ENCODE measurements around the gene NRL. TPM values are rescaled to one million over a fixed set of nuclear protein-coding genes. Genes with fewer than 3 reads are reported as not detected.
A peak's percentile ranks its signal among the peaks of the same experiment; 100 is the strongest.

Gene NRL
- total RNA-seq, 4 donors from 2014 or later = 2.1 to 11.7 (median 8.4) TPM

- intact Hi-C loops (cut with DNase I) = no loop called here
Measured at GRCh38 chr14:24084440-24084839, 30.3 kb downstream of the NRL start.

DNA sequence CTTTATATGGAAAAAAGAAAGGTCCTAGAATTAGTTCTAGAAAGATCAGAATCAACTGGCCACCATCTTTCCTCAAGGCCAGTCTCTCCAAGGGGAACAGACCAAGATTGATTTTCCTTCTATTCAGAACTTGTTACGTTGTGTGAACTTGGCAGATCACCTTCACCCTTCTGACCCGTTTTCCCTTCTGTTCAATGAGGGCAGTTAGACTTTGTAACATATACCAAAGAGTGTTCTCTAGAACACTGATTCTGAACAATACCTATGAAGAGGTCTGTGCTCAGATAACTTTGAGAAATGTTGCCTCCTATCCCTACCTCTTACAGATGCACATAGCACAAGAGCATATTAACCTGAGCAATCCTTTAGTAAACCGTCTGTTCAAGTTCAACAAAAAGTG, 31.3 kb downstream of the NRL start:
- intact Hi-C loops (cut with DNase I) = no loop called here
- no peak for DNase-seq
- Histone ChIP-seq H3K9me3 (no peaks in the 10 kb centered on the region), H3K4me3 (replicated peaks in 1 of 3) (no peak overlapping the region), H3K36me3 (no peaks in the 10 kb centered on the region), H3K27me3 (no peaks in the 10 kb centered on the region), H3K4me1 (peaks cover 7 to 15% of the 10 kb centered on the region in 2 donors), H3K27ac (no peak overlapping the region)
- TF ChIP-seq, protein P1, sequence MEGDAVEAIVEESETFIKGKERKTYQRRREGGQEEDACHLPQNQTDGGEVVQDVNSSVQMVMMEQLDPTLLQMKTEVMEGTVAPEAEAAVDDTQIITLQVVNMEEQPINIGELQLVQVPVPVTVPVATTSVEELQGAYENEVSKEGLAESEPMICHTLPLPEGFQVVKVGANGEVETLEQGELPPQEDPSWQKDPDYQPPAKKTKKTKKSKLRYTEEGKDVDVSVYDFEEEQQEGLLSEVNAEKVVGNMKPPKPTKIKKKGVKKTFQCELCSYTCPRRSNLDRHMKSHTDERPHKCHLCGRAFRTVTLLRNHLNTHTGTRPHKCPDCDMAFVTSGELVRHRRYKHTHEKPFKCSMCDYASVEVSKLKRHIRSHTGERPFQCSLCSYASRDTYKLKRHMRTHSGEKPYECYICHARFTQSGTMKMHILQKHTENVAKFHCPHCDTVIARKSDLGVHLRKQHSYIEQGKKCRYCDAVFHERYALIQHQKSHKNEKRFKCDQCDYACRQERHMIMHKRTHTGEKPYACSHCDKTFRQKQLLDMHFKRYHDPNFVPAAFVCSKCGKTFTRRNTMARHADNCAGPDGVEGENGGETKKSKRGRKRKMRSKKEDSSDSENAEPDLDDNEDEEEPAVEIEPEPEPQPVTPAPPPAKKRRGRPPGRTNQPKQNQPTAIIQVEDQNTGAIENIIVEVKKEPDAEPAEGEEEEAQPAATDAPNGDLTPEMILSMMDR (IDR thresholded peaks at IDR 0.05) = no peak
- no peak for TF ChIP-seq POLR2A (IDR thresholded peaks at IDR 0.05)
- WGBS, 2 donors = 90 to 94% methylated on average over 3 of the region's 3 CpGs

More at GRCh38 chr14:24084440-24084839, 30.3 kb downstream of the NRL start:
- H3K27ac ChIP-seq = no peak overlapping the region
- peaks cover 7 to 15% of the 10 kb centered on the region in 2 donors for H3K4me1 ChIP-seq
- H3K4me3 ChIP-seq (replicated peaks in 1 of 3) = no peak overlapping the region
- H3K27me3 ChIP-seq = no peaks in the 10 kb centered on the region
- H3K36me3 ChIP-seq = no peaks in the 10 kb centered on the region
- 88% methylated on average over 2 of the region's 2 CpGs for WGBS, 2 donors
- TF ChIP-seq, protein P1 (IDR thresholded peaks at IDR 0.05) = no peak
- TF ChIP-seq POLR2A (IDR thresholded peaks at IDR 0.05) = no peak
- H3K9me3 ChIP-seq = no peaks in the 10 kb centered on the region
- no peak for DNase-seq

DNA sequence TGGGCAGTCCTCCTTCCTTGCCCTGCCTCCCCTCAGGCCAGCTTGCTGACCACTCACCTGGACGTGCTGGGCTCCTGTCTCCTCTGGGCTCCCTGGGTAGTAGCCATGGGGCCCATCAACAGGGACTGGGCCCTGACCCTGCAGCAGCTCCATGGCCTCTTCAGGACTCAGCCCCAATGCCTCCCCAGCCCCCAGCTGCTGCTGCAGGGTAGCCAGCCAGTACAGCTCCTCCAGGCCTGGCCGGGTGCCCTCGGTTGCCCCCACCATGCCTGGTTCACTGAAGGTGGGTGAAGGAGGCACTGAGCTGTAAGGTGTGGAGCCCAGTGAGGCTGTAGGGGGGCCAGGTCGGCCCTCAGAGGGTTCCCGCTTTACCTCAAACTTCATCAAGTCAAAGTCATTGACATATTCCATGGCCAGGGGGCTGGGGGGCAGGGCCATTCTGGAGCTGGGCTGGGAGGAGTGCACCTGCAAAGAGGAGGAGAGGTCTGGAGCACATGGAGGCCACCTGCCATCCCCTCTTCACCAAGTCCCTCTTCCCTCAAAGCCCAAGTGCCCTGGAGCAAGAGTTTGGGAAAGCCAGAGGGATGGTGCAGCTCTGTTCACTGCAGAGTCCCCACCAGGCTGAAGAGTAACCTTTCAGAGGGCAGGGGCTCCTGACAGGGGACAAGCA, 32.2 kb downstream of the NRL start:
- Histone ChIP-seq H3K4me1 (peaks cover 7 to 15% of the 10 kb centered on the region in 2 donors), H3K27me3 (no peaks in the 10 kb centered on the region), H3K9me3 (no peaks in the 10 kb centered on the region), H3K36me3 (no peaks in the 10 kb centered on the region), H3K27ac (peak overlapping the region in 1 of 3 donors; percentile 56), H3K4me3 (replicated peaks in 1 of 3) (no peak overlapping the region)
- WGBS, 2 donors = 94 to 97% methylated on average over 4 to 5 of the region's 5 CpGs
- DNase-seq = no peak
- TF ChIP-seq POLR2A (IDR thresholded peaks at IDR 0.05) = no peak
- TF ChIP-seq, protein P1 (IDR thresholded peaks at IDR 0.05) = no peak
- intact Hi-C loops (cut with DNase I) = no loop called here

DNA sequence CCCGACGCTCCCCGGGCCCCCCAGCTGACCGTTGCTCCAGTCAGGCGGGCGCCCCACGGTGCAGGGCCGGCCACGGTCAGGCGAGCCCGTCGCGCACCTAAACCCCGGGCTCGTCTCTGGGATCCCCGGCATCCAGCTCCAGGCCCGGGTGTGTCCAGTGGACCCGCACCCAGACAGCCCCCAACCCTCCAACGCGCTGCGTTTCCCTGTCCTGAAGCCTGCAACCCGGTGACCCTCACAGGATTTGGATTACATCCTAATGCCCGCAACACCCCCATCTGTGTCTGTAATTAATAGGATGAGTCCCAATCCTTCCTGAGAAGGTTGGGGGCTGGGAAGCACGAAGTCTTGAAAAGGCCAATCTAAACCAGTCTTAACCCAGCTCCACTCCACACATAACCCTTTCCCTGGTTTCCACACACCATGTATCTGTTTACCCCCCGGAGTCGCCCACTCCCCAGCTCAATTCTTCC, 33.0 kb downstream of the NRL start:
- Histone ChIP-seq H3K4me1 (peaks cover 7 to 15% of the 10 kb centered on the region in 2 donors), H3K9me3 (no peaks in the 10 kb centered on the region), H3K36me3 (no peaks in the 10 kb centered on the region), H3K27me3 (no peaks in the 10 kb centered on the region), H3K27ac (peak overlapping the region; percentile 56 to 91 (median 87)), H3K4me3 (replicated peaks in 1 of 3) (peak overlapping the region in 2 of 3 donors; percentile 60 to 84)
- DNase-seq = peak; percentile 21 to 24
- intact Hi-C loops (cut with DNase I) = no loop called here
- no peak for TF ChIP-seq POLR2A (IDR thresholded peaks at IDR 0.05)
- TF ChIP-seq, protein P1 (IDR thresholded peaks at IDR 0.05) = no peak
- whole genome bisulfite sequencing, 2 donors = 48 to 55% methylated on average over 7 of the region's 26 CpGs
